ENCODE measurements around the gene MKRN2OS.

MKRN2OS gene

GRCh38 chr3:12574661-12575060 is 29.4 kb upstream of the MKRN2OS start:
- Histone ChIP-seq H3K4me3 (ENCODE audit: low read length) (no peak overlapping the region), H3K79me2 (ENCODE audit: low read length) (no peaks in the 10 kb centered on the region), H3K9me3 (ENCODE audit: insufficient read depth, low read length) (no peaks in the 10 kb centered on the region), H3K9ac (ENCODE audit: low read length) (no peak overlapping the region), H2AFZ (ENCODE audit: low read depth, low read length) (no peak overlapping the region), H4K20me1 (ENCODE audit: insufficient read depth, low read length) (no peaks in the 10 kb centered on the region; the same call in 1 of the 2 replicates), H3K36me3 (replicated peaks; ENCODE audit: low read depth, low read length) (peaks cover 69% of the 10 kb centered on the region), H3K27me3 (ENCODE audit: low read depth, low read length) (no peaks in the 10 kb centered on the region), H3K4me1 (ENCODE audit: low read length) (no peaks in the 10 kb centered on the region), H3K4me2 (ENCODE audit: low read length) (no peak overlapping the region), H3K27ac (ENCODE audit: low read length) (no peak overlapping the region)
- TF ChIP-seq EZH2phosphoT487 (IDR thresholded peaks at IDR 0.05; ENCODE audit: low read depth) (no peak), CTCF (IDR thresholded peaks at IDR 0.05; ENCODE audit: low read depth, low read length) (no peak)

- Histone ChIP-seq H2AFZ (ENCODE audit: low read depth, low read length) (no peak overlapping the region), H3K27me3 (ENCODE audit: low read depth, low read length) (no peaks in the 10 kb centered on the region), H3K4me1 (ENCODE audit: low read length) (no peaks in the 10 kb centered on the region), H3K79me2 (ENCODE audit: low read length) (no peaks in the 10 kb centered on the region), H4K20me1 (ENCODE audit: insufficient read depth, low read length) (no peaks in the 10 kb centered on the region; the same call in 1 of the 2 replicates), H3K27ac (ENCODE audit: low read length) (no peak overlapping the region), H3K4me2 (ENCODE audit: low read length) (no peak overlapping the region), H3K4me3 (ENCODE audit: low read length) (no peak overlapping the region), H3K9ac (ENCODE audit: low read length) (no peak overlapping the region), H3K36me3 (replicated peaks; ENCODE audit: low read depth, low read length) (peaks cover 68% of the 10 kb centered on the region), H3K9me3 (ENCODE audit: insufficient read depth, low read length) (no peaks in the 10 kb centered on the region)
- TF ChIP-seq EZH2phosphoT487 (IDR thresholded peaks at IDR 0.05; ENCODE audit: low read depth) (no peak), CTCF (IDR thresholded peaks at IDR 0.05; ENCODE audit: low read depth, low read length) (no peak)
Observed at GRCh38 chr3:12574131-12574530, 28.8 kb upstream of the MKRN2OS start.

DNA sequence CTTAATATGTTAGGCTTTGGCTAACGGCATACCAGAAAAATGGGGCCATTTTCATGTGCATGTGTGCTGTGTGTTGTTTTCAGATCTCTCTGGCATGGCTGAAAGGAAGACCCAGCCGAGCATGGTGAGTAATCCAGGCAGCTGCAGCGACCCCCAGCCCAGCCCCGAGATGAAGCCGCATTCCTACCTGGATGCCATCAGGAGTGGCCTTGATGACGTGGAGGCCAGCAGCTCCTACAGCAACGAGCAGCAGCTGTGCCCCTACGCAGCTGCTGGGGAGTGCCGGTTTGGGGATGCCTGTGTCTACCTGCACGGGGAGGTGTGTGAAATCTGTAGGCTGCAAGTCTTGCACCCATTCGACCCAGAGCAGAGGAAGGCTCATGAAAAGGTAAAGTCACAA is 26.7 kb upstream of the MKRN2OS start:
- H3K9ac ChIP-seq (ENCODE audit: low read length), result no peak overlapping the region

DNA sequence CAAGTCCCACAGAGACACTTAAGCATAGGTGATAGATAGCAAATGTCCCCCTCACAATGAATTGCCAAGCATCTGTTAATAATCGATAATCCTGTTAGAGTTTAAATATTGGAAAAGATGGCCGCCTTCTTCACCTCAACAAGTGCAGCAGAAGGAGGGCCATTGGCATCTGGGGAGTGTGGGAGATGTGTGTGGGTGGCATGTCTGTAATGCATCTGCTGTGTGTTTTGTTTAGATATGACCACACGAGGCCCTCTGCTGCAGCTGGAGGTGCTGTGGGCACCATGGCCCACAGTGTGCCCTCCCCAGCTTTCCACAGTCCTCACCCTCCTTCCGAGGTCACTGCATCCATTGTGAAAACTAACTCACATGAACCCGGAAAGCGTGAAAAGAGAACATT is 24.5 kb upstream of the MKRN2OS start:
- Histone ChIP-seq H2AFZ (ENCODE audit: low read depth, low read length) (no peak overlapping the region), H3K27me3 (ENCODE audit: low read depth, low read length) (no peaks in the 10 kb centered on the region), H3K9ac (ENCODE audit: low read length) (no peak overlapping the region), H3K36me3 (replicated peaks; ENCODE audit: low read depth, low read length) (peaks cover 58% of the 10 kb centered on the region), H3K9me3 (ENCODE audit: insufficient read depth, low read length) (peaks cover 12% of the 10 kb centered on the region; the same call in 1 of the 2 replicates), H3K4me2 (ENCODE audit: low read length) (no peak overlapping the region), H3K4me3 (ENCODE audit: low read length) (no peak overlapping the region), H3K79me2 (ENCODE audit: low read length) (peaks cover 39% of the 10 kb centered on the region), H4K20me1 (ENCODE audit: insufficient read depth, low read length) (peaks cover 22% of the 10 kb centered on the region), H3K27ac (ENCODE audit: low read length) (no peak overlapping the region), H3K4me1 (ENCODE audit: low read length) (0 out of 2 replicates have a peak, but pooled peaks cover 6% of the 10 kb centered on the region)
- TF ChIP-seq EZH2phosphoT487 (IDR thresholded peaks at IDR 0.05; ENCODE audit: low read depth) (no peak), CTCF (IDR thresholded peaks at IDR 0.05; ENCODE audit: low read depth, low read length) (no peak)

More for the DNA sequence above, 26.7 kb upstream of the MKRN2OS start:
- Histone ChIP-seq H4K20me1 (ENCODE audit: insufficient read depth, low read length) (peaks cover 12% of the 10 kb centered on the region), H2AFZ (ENCODE audit: low read depth, low read length) (no peak overlapping the region), H3K4me1 (ENCODE audit: low read length) (0 out of 2 replicates have a peak, but pooled peaks cover 6% of the 10 kb centered on the region), H3K27ac (ENCODE audit: low read length) (no peak overlapping the region), H3K79me2 (ENCODE audit: low read length) (peaks cover 18% of the 10 kb centered on the region), H3K9me3 (ENCODE audit: insufficient read depth, low read length) (peaks cover 2% of the 10 kb centered on the region; the same call in 1 of the 2 replicates), H3K4me3 (ENCODE audit: low read length) (no peak overlapping the region), H3K27me3 (ENCODE audit: low read depth, low read length) (no peaks in the 10 kb centered on the region), H3K4me2 (ENCODE audit: low read length) (no peak overlapping the region), H3K36me3 (replicated peaks; ENCODE audit: low read depth, low read length) (peaks cover 60% of the 10 kb centered on the region)
- TF ChIP-seq EZH2phosphoT487 (IDR thresholded peaks at IDR 0.05; ENCODE audit: low read depth) (no peak), CTCF (IDR thresholded peaks at IDR 0.05; ENCODE audit: low read depth, low read length) (no peak)

Data from OCI-LY3 (cell line).